Stimulated activated CD8-positive, alpha-beta memory T cell treated with anti-CD3 and anti-CD28 coated beads, Interleukin-7, amount 100 ng/mL, for 48 hours (primary cell): ENCODE results near the gene OR2A2.
A peak's percentile ranks its signal among the peaks of the same experiment; 100 is the strongest.
"Not testable (repeated sequence)": the region's sequence is repeated elsewhere in the genome, so short reads cannot be mapped to it uniquely, and the experiment has no call there.

ENCODE experiments used
- DNase-seq, 2 donors: peaks; one replicate each; pipeline ENCODE4 v3.0.0-alpha.2; 2020; ENCODE audit warnings: low read depth in 1 of 2; ENCODE audit errors: extremely low read depth in 1 of 2

The OR2A2 gene, protein sequence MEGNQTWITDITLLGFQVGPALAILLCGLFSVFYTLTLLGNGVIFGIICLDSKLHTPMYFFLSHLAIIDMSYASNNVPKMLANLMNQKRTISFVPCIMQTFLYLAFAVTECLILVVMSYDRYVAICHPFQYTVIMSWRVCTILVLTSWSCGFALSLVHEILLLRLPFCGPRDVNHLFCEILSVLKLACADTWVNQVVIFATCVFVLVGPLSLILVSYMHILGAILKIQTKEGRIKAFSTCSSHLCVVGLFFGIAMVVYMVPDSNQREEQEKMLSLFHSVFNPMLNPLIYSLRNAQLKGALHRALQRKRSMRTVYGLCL

DNA sequence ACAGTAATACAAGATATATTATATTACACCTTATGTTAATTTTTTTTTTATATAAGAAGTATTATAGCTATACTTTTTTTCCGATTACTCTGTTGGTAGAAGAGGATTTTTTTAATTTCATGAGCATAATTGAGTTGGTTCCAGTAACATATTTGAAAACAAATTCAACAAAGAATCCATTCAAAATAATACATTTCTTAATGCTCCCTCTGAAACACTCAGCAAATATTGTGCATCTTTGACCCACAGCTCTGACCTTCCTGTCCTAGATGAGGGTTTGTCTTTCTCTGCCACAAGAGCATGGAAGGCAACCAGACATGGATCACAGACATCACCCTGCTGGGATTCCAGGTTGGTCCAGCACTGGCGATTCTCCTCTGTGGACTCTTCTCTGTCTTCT, at the start of gene OR2A2:
Gene OR2A2, plus strand, starts transcription at position 301 of the 400 bp plus-strand sequence. Its CDS starts 0 bp downstream, at position 301.
- no peak for DNase-seq

- no peak for DNase-seq
These were observed 45.7 kb upstream of the OR2A2 start for GRCh38 chr7:144063710-144064109.

DNA sequence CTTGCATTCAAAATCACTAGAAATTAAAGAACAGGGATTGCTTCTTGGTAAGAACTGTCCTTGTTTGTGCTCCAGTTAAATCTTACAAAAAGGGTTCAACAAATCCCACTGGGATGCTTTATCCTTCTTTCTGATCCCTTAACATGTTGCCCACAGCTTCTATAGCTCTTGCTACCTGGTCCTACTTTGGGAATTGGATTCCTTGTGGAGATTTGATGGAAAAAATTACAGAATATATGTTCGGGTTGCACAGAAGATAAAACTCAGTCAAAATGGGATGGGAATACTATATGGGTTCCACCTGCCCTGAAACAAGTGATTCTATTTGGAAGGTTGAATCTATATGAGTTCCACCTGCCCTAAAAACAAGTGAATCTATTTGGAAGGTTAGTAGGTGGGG, 39.9 kb upstream of the OR2A2 start, which contains the start of gene OR2A25:
Gene OR2A25, plus strand, starts transcription at position 301 of the 400 bp plus-strand sequence. CDS start 4,409 bp downstream, outside the sequence.
- no peak for DNase-seq

DNA sequence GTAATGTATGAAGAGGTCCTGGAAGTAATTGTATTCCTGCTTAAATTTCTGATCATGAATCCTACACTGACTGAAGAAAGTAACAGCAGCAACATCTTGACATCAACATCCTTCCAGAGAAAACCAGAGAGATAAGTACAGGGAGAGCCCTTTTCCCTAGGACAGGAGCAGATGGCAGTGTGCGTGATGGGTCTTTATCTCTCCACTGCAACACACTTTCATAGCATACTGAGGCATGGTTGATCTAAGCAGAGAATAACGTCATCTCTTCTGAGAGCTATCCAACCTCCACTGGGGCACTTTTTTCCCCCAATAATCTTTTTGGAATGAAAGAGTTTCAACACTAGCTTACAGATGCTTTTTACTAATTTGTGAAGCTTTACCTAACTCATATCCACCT, 39.4 kb upstream of the OR2A2 start:
- no peak for DNase-seq

DNA sequence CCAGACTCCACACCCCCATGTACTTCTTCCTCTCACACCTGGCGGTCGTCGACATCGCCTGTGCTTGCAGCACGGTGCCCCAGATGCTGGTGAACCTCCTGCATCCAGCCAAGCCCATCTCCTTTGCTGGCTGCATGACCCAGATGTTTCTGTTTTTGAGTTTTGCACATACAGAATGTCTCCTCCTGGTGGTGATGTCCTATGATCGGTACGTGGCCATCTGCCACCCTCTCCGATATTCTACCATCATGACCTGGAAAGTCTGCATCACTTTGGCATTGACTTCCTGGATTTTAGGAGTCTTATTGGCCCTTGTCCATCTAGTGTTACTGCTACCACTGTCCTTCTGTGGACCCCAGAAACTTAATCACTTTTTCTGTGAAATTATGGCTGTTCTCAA, 35.0 kb upstream of the OR2A2 start:
- no peak for DNase-seq

GRCh38 chr7:144085978-144086377, 23.4 kb upstream of the OR2A2 start, which contains the start of gene OR2A12:
OR2A12 (plus strand) TSS chr7:144086278; CDS start chr7:144095108, 8,830 bp downstream.
- no peak for DNase-seq

GRCh38 chr7:144086730-144087129, 22.7 kb upstream of the OR2A2 start:
- no peak for DNase-seq

- no peak for DNase-seq
These were observed 22.2 kb upstream of the OR2A2 start for GRCh38 chr7:144087230-144087629.

- DNase-seq, result no peak
These were observed 18.7 kb upstream of the OR2A2 start for GRCh38 chr7:144090667-144091066.

DNA sequence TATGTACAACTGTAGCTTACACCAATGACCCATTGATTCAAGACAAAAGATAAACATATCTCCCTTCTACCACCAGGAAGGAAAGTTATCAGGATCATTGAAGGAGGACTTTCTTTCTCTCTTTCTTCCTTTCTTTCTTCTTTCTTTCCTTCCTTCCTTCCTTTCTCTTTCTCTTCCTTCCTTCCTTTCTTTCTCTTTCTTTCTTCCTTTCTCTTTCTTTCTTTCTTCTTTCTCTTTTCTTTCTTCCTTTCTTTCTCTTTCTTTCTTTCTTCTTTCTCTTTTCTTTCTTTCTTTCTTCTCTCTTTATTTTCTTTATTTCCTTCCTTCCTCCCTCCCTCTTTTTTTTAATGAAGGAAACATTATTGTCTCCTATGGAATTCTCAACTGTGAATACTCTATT, 10.6 kb upstream of the OR2A2 start:
- no peak for DNase-seq

DNA sequence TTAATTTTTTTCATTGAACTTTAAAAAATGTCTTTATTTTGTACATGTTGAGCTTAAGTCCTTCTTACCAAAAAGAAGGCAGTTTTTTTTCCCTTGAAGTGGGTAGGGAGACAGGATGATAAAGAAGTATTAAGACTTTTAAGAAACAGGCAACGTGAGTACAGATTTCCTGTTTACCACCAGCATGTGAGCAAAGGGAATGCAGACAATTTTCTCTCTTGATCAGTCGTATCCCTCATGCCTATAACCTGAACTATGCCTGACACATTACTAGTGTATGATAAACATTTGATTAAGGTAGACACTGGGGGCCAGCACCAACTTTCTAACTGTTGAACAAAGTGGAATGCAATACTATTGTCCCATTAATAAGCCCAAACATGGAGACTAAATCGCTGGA, 8.8 kb upstream of the OR2A2 start:
- DNase-seq, result no peak

DNA sequence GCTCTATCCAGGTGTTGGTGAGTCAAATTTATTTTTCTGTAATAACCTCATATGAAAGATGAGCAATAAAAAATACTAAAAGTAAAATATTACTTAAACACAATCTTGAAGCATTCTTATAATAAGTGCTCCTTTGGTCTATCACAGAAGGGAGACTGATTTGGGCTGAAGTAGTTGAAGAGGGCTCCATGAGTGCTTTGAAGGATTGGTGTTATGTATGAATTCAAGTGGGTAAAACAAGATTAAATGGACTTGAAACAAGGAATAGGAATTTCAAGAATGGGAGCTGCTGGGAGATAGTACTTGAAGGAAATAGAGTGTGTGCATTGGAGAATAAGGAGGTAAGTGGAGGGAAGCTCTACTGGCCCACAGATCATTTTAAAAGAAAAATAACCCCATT, 7.3 kb upstream of the OR2A2 start:
- DNase-seq, result no peak

DNA sequence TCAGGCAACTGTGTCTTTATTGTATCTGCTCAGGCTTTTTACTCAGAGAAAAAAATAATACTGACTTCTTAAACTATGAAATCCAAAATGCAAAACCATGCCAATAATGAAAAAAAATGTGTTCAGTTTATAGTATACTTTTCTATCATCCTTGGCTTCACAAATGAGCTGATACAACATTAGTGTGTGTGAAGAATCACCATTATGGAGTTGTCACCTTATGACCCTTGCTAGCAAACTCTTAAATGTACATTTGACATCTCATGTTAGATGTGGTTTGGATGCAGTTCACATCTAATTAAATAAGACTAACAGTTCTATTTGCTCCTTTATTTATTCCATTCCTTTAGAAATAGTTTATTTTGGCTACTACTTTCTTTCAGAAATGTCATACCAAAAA, 4.2 kb upstream of the OR2A2 start:
- no peak for DNase-seq

- no peak for DNase-seq
These were observed 889 bp downstream of the OR2A2 start for GRCh38 chr7:144110272-144110671.

DNA sequence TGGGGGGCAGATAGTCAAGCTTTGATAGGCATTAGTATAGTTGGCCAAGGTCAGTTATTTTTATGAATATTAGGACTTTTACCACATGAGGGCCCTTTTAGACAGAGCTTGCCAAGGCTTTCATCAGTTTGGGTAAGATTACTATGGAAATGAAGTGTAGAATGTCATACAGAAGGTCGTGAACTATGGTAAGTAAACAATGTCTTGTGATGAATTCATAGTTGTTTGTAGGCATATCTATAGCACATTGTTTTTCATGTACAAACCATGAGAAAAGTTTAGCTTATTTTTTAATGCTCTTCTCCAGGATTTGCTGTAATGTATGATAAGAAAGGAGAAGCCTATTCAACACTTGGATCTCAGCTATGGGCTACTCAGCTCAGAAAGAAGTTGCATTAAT, 4.3 kb downstream of the OR2A2 start:
- DNase-seq, result no peak

DNA sequence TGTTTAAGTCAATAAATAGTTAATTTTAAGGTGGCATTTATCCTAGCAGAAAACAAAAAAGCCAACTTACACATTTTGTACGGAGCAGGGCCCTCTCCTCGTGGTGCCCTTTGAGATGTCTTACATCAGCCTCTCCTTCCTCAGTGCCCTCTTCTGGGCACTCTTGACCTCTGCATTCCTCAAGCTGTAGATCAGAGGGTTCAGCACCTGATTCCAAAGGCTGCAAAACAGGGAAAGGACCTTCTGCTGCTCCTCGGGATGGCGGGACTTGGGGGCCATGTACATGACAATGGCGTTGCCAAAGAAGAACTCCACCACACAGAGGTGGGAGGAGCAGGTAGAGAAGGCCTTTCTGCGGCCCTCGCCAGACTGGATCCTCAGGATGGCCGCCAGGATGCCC, 9.0 kb downstream of the OR2A2 start:
- no peak for DNase-seq

DNA sequence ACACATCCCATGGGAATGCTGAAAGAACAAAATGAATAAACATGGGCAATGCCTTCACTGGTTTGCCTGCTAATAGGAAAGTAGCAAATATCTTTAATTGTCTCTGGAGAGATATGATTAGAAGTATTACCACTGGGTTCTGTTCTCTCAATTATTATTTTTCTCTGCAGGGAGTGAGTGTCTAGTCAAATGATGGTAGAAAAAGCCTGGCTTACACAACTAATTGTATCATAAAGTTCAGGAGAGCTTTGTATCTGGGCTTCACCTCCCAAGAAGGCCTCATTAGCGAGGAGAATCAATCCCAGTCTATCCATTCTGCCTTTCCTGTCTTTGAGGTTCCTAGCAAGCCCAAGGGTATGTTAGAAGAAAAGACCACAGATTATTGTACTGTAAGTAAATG, 13.5 kb downstream of the OR2A2 start, which contains the start of gene OR2A14:
Gene OR2A14, plus strand, starts transcription at position 301 of the 400 bp plus-strand sequence. CDS start 5,937 bp downstream, outside the sequence.
- no peak for DNase-seq

GRCh38 chr7:144127714-144128334, 18.4 kb downstream of the OR2A2 start:
- peak; percentile 65 to 84 for DNase-seq

GRCh38 chr7:144129601-144130000, 20.2 kb downstream of the OR2A2 start:
- DNase-seq, result not testable (repeated sequence)

DNA sequence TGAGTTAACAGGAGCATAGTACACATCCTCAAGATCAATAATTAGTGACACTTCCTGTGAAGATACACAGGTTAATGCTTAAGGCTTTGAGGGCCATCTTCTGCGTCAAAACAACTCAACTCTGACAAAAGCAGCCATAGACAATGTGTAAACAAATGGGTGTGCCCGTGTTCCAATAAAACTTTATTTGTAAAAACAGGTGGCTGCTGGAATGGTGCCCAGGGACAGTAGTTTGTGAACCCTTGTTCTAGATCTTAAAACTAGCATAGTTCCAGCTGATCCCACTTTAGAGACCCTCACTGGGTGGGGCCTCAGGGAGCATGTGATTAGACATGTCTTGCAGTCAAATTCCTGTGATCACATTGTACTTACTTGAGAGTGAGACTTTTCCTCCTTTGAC, 21.3 kb downstream of the OR2A2 start:
- no peak for DNase-seq

DNA sequence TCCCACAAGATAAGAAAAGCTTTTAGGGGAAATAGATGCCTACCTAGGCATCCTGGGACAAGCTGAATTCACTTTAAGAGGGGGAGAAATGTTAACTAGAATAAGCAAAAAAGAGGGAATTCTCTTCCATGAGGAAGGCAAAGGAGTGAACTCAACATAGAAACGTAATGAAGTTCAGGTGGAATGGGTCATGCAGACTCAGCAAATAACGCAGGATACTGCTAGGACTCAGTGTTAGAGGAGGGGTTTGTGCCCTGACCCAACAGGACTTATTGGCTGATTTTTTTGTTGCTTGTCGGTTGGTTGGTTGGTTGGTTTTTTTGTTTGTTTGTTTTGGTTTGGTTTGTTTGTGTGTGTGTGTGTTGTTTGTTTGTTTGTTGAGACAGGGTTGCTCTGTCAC, 22.9 kb downstream of the OR2A2 start:
- no peak for DNase-seq

DNA sequence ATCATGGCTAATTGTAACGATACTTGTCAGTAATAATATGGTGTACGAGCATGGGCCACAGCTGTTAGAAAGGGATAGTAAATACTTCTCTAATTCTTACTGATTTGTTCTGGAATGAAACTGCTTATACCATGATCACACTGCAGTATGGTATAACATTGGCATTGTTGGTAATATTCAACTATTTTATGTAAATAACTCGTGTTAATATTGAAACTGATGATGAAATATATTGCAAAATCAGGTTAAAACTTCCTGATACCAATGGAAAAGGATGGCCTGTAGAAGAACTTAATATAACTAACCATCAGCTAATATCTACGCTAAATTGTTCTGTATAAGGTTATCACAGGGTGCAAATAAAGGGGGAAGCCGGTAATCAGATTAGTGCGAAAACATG, 23.9 kb downstream of the OR2A2 start:
- DNase-seq, result no peak
